Stromal cell of bone marrow (primary cell): Measurements from ENCODE around the gene STK32C.
"Not testable (repeated sequence)": the region's sequence is repeated elsewhere in the genome, so short reads cannot be mapped to it uniquely, and the experiment has no call there.

Source experiments
- DNase-seq: peaks from one replicate; pipeline ENCODE4 v3.0.0-alpha.2; 2012; ENCODE audit warnings: low read depth

Gene STK32C

GRCh38 chr10:132169031-132169765 is 138.6 kb downstream of the STK32C start:
- DNase-seq: no peak

- DNase-seq: no peak
Observed at GRCh38 chr10:132168571-132169030, 139.1 kb downstream of the STK32C start.

DNA sequence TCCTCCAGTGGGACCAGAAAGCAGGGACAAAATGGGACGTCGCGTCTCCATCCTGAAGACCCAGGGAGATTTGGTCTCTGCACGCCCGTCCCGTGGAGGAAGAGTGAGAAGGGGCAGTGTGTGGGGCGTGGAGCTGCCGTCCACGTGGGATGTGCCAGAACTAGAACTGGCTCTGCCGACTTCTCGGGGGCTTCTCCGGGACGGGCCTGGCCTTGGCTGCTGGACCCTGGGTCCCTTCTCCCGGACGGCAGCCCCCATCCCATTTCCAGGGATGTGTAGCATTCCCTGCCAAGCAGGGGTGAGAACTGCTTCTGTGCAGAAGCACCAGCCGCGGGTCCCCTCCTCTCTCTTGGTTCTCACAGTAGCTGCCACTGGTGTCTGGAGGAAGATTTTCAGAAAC is 139.8 kb downstream of the STK32C start:
- no peak for DNase-seq

- no peak for DNase-seq
Observed at GRCh38 chr10:132167041-132167674, 140.6 kb downstream of the STK32C start.

- DNase-seq: no peak
Observed at GRCh38 chr10:132166216-132166950, 141.4 kb downstream of the STK32C start.

GRCh38 chr10:132165416-132165980 is 142.3 kb downstream of the STK32C start:
- DNase-seq: no peak

GRCh38 chr10:132164761-132165278 is 142.9 kb downstream of the STK32C start:
- DNase-seq: no peak

GRCh38 chr10:132163826-132164515 is 143.8 kb downstream of the STK32C start:
- no peak for DNase-seq

DNA sequence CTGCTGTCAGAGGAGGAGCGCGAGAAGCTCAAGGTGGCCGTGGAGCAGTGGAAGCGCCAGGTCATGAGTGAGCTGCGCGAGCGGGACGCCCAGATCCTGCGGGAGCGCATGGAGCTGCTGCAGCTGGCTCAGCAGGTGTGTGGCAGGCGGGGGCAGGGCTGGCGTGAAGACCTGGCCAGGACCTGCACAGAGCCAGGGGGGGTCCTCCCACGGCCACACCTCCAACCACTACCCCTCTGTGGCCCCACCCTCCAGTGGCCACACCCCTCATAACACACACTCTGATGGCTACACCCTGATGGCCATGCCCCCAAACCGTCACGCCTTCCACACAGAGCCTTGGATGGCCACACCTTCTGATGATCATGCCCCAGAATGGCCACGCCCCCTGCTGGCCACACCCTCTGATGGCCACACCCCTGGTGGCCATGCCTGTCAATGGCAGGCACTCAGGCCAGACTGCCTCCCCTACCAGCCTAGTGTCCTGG is 144.4 kb downstream of the STK32C start:
- no peak for DNase-seq

- DNase-seq: no peak
Observed at GRCh38 chr10:132162590-132163277, 145.0 kb downstream of the STK32C start.

- no peak for DNase-seq
Observed at GRCh38 chr10:132162021-132162531, 145.7 kb downstream of the STK32C start.

DNA sequence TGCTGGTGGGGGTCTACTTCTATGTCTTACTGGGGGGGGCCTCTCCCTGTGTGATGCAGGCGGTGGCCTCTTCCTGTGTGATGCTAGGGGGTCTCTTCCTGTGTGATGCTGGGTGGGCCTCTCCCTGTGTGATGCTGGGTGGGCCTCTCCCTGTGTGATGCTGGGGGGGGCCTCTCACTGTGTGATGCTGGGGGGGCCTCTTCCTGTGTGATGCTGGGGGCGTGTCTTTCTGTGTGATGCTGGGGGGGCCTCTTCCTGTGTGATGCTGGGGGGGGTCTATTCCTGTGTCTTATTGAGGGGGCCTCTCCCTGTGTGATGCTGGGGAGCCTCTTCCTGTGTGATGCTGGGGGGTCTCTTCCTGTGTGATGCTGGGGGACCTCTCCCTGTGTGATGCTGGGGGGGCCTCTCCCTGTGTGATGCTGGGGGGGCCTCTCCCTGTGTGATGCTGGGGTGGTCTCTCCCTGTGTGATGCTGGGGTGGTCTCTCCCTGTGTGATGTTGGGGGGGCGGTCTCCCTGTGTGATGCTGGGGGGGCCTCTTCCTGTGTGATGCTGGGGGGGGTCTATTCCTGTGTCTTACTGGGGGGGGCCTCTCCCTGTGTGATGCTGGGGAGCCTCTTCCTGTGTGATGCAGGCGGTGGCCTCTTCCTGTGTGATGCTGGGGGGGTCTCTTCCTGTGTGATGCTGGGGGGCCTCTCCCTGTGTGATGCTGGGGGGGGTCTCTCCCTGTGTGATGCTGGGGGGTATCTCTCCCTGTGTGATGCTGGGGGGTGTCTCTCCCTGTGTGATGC is 146.7 kb downstream of the STK32C start:
- DNase-seq: not testable (repeated sequence)

DNA sequence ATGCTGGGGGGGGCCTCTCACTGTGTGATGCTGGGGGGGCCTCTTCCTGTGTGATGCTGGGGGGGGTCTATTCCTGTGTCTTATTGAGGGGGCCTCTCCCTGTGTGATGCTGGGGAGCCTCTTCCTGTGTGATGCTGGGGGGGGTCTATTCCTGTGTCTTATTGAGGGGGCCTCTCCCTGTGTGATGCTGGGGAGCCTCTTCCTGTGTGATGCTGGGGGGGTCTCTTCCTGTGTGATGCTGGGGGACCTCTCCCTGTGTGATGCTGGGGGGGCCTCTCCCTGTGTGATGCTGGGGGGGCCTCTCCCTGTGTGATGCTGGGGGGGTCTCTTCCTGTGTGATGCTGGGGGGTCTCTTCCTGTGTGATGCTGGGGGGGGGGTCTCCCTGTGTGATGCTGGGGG is 147.5 kb downstream of the STK32C start:
- not testable (repeated sequence) for DNase-seq

DNA sequence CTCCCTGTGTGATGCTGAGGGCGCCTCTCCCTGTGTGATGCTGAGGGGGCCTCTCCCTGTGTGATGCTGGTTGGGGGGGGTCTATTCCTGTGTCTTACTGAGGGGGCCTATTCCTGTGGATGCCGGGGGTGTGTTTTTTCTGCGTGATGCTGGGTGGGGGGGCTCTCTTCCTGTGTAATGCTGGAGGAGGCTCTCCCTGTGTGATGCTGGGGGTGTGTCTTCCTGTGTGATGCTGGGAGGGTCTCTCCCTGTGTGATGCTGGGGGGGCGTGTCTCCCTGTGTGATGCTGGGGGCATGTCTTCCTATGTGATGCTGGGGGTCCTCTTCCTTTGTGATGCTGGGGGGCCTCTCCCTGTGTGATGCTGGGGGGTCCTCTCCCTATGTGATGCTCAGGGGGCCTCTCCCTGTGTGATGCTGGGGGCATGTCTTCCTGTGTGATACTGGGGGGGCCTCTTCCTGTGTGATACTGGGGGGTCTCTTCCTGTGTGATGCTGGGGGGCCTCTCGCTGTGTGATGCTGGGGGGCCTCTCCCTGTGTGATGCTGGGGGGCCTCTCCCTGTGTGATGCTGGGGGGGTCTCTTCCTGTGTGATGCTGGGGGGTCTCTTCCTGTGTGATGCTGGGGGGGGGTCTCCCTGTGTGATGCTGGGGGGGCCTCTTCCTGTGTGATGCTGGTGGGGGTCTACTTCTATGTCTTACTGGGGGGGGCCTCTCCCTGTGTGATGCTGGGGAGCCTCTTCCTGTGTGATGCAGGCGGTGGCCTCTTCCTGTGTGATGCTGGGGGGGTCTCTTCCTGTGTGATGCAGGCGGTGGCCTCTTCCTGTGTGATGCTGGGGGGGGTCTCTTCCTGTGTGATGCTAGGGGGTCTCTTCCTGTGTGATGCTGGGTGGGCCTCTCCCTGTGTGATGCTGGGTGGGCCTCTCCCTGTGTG is 148.2 kb downstream of the STK32C start:
- DNase-seq: not testable (repeated sequence)

DNA sequence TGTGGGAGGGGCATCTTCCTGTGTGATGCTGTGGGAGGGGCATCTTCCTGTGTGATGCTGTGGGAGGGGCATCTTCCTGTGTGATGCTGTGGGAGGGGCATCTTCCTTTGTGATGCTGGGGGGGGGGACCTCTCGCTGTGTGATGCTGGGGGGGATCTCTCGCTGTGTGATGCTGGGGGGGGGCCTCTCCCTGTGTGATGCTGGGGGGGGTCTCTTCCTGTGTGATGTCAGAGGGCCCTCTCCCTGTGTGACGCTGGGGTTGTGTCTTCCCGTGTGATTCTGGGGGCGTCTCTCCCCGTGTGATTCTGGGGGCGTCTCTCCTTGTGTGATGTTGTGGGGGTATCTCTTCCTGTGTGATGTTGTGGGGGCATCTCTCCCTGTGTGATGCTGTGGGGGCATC is 148.9 kb downstream of the STK32C start:
- DNase-seq: no peak

- DNase-seq: no peak
Observed at GRCh38 chr10:132158122-132158741, 149.5 kb downstream of the STK32C start.
